GM19372 (cell line): ENCODE measurements around the gene CLASP1.
A peak's percentile ranks its signal among the peaks of the same experiment; 100 is the strongest.
"Not testable (repeated sequence)": the region's sequence is repeated elsewhere in the genome, so short reads cannot be mapped to it uniquely, and the experiment has no call there.

Experiments used
- ATAC-seq: cut with Tn5 transposase; IDR thresholded peaks from one replicate; pipeline ENCODE4 v1.9.1; 2021; ENCODE audit warnings: mild to moderate bottlenecking, low read depth, moderate library complexity; ENCODE audit not compliant: unreplicated experiment

The CLASP1 gene

GRCh38 chr2:121552477-121553180 is 96.6 kb downstream of the CLASP1 start:
- ATAC-seq = not testable (repeated sequence)

GRCh38 chr2:121550669-121551068 is 98.6 kb downstream of the CLASP1 start:
- ATAC-seq = no peak

GRCh38 chr2:121547646-121548045 is 101.6 kb downstream of the CLASP1 start:
- no peak for ATAC-seq

GRCh38 chr2:121545913-121546312 is 103.3 kb downstream of the CLASP1 start:
- ATAC-seq = no peak

GRCh38 chr2:121545257-121545656 is 104.0 kb downstream of the CLASP1 start:
- no peak for ATAC-seq

GRCh38 chr2:121541495-121541894 is 107.8 kb downstream of the CLASP1 start:
- ATAC-seq = no peak

GRCh38 chr2:121539750-121540469 is 109.4 kb downstream of the CLASP1 start:
- no peak for ATAC-seq

- no peak for ATAC-seq
Measured at GRCh38 chr2:121536850-121537557, 112.3 kb downstream of the CLASP1 start.

GRCh38 chr2:121536347-121536746 is 112.9 kb downstream of the CLASP1 start:
- ATAC-seq = no peak

GRCh38 chr2:121534007-121534406 is 115.3 kb downstream of the CLASP1 start:
- ATAC-seq = no peak

GRCh38 chr2:121532894-121533293 is 116.4 kb downstream of the CLASP1 start:
- no peak for ATAC-seq

- no peak for ATAC-seq
Measured at GRCh38 chr2:121532347-121532766, 116.9 kb downstream of the CLASP1 start.

- ATAC-seq = peak; percentile 49
Measured at GRCh38 chr2:121530212-121530705, 119.0 kb downstream of the CLASP1 start.

GRCh38 chr2:121529439-121530211 is 119.6 kb downstream of the CLASP1 start:
- peak; percentile 1 for ATAC-seq

- ATAC-seq = no peak
Measured at GRCh38 chr2:121527009-121527682, 122.1 kb downstream of the CLASP1 start.

GRCh38 chr2:121524685-121525425 is 124.4 kb downstream of the CLASP1 start:
- no peak for ATAC-seq

- ATAC-seq = no peak
Measured at GRCh38 chr2:121521359-121521758, 127.9 kb downstream of the CLASP1 start.

GRCh38 chr2:121520641-121520994 is 128.6 kb downstream of the CLASP1 start:
- no peak for ATAC-seq
